AG04449 (cell line): Measurements from ENCODE around the gene PAQR5.

Source experiments
- CTCF ChIA-PET: fragments of 350-600 bp; formaldehyde crosslinking; extraction: SDS; loops from one replicate; lab custom pipeline; 2021; ENCODE audit warnings: antibody characterized with exemption; lab: Yijun Ruan, JAX
- POLR2A ChIA-PET: fragments of 400-600, 350-600 bp; formaldehyde crosslinking; extraction: SDS; loops from one replicate; lab custom pipeline; 2020; ENCODE audit warnings: antibody characterized with exemption, inconsistent platforms; lab: Yijun Ruan, JAX
- DNase-seq: peaks from one replicate; pipeline ENCODE4 v3.0.0-alpha.2; 2010; ENCODE audit warnings: low read depth, low spot score
- H3K4me3 ChIP-seq: 2 replicates; pipeline ENCODE4 v1.5.1; 2011; ENCODE audit warnings: low read depth, mild to moderate bottlenecking, control low read depth, low read length
- TF ChIP-seq, protein P1 (sequence below): IDR thresholded peaks from one replicate; pipeline ENCODE4 v1.5.1; 2011; ENCODE audit warnings: mild to moderate bottlenecking, moderate library complexity, low read length, control low read depth, inconsistent platforms; ENCODE audit not compliant: insufficient read depth; ENCODE audit errors: missing control alignments

PAQR5 gene

DNA sequence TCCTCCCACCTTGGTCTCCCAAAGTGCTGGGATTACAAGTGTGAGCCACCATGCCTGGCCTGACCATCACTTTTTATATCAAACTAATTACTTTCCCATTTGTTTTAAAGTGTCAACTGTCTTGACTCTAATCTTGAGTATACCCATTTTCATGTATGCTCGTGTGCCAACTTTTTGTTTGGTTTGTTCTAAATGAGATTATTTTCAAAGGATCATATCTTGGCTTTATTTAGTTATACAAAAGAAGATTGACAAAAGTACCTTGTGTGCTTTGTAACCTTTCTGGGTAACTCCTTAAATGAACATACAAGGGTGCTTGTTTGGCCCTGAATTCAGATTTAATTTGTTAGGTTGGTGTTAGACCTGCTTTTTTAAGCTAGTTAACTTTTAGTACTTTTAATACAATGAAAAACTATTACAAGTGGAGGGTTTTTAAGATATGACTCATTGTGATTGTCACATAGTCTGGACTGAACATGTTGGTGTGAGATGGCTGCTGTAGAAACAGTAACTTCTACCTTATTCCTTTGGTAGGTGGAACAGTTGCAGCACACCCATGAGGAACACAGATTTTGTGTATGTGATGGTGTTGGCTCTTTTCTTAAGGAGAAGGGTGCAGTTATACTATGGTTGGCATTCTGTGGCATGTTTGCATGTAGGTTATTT, 126.2 kb downstream of the PAQR5 start:
- no peak for DNase-seq
- ChIA-PET POLR2A (interaction anchor here (0.9 to 1.1 kb wide), 2 partner anchors 11 to 27 kb away, joined by 4 to 5 read pairs; partner anchors contain the start of gene KIF23), CTCF (interaction anchor here (1.3 to 1.6 kb wide), 3 partner anchors 8 to 40 kb away, joined by 4 to 7 read pairs (median 4); no protein-coding TSS in a partner anchor)
- H3K4me3 ChIP-seq = no peak overlapping the region
- TF ChIP-seq, protein P1, sequence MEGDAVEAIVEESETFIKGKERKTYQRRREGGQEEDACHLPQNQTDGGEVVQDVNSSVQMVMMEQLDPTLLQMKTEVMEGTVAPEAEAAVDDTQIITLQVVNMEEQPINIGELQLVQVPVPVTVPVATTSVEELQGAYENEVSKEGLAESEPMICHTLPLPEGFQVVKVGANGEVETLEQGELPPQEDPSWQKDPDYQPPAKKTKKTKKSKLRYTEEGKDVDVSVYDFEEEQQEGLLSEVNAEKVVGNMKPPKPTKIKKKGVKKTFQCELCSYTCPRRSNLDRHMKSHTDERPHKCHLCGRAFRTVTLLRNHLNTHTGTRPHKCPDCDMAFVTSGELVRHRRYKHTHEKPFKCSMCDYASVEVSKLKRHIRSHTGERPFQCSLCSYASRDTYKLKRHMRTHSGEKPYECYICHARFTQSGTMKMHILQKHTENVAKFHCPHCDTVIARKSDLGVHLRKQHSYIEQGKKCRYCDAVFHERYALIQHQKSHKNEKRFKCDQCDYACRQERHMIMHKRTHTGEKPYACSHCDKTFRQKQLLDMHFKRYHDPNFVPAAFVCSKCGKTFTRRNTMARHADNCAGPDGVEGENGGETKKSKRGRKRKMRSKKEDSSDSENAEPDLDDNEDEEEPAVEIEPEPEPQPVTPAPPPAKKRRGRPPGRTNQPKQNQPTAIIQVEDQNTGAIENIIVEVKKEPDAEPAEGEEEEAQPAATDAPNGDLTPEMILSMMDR = no peak

DNA sequence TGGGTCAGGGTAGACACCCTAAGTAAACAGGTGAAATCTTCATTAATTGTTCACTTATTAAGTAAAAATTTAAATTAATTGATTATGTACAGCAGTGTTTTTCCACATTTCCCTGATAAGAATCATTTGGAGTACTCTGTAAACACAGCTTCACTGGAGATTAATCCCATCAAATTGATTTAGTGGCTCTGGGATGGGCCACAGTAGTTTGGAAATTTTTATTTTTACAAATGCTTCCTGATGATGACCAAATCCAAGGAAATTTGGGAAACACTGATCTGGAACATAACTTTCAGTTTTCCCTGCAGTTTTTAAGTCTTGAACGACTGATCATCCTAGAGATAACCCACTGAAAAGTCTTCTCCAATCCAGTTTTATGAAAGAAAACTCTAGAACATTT, 135.1 kb downstream of the PAQR5 start:
- ChIA-PET POLR2A (interaction anchor here (2.5 kb wide), 1 partner anchor 19 kb away, joined by 7 read pairs; the partner anchor contains the start of gene RPLP1), CTCF (interaction anchor here (1.2 kb wide), 1 partner anchor 10 kb away, joined by 4 read pairs; no protein-coding TSS in a partner anchor)
- TF ChIP-seq, protein P1 = no peak
- no peak for DNase-seq
- no peak overlapping the region for H3K4me3 ChIP-seq

DNA sequence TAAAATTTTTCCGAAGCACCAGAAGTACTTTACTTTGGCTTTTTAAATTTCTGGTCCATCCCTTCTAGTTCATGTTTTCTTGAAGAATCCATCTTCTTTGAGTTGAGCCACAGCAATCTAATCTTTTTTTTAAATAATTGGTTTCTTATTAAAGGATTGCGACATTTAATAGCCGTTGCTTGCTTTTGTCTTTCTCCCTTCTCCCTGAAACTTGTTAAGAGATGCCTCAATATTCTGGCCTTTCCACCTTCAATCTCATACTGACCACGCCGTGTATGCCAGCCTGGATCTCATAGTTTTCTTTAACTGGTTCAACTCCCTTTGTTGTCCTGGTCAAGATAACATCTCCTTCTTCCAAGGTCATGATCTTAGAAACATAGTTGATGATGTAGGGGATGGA, 135.5 kb downstream of the PAQR5 start:
- ChIA-PET CTCF (no interaction called here), POLR2A (no interaction called here)
- no peak overlapping the region for H3K4me3 ChIP-seq
- TF ChIP-seq, protein P1 = no peak
- DNase-seq = no peak

DNA sequence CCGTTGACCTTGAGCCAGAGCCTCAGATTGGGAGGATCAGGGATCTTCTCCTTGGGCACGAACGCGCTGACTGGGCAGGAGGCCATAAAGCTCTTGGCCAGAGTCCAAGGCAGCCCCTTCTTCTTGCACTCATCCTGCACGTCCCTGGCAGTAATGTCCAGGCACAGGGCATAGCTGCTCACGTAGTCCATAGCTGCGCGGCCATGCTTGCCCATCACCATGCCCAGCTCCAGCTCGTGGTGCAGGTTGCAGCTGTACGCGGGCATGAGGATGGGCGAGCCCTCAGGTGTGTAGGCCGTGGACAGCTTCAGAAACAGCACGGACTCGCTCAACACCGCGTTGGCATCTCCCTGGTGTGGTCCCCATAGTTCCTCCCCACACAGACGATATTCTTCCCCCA, 136.0 kb downstream of the PAQR5 start:
- POLR2A ChIA-PET = no interaction called here
- CTCF ChIA-PET = no interaction called here

DNA sequence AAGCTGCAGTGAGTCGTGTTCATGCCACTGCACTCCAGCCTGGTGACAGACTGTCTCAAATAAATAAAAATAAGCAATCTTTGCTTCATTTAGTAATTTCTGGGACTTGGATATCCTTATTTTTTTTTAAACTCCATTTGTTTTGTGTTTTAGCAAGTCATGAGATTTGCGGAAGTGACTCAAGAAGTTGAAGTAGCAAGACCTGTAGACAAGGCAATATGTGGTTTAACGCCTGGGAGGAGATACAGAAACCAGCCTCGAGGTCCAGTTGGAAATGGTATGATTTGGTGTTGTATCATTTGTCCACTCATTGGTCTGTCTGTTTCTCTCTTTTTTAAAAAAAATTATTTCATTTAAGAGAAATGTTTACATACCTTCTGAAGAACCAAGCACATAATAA, 137.3 kb downstream of the PAQR5 start:
- no peak for DNase-seq
- TF ChIP-seq, protein P1 = no peak
- CTCF ChIA-PET = interaction anchor here (1.3 to 1.4 kb wide), 2 partner anchors 11 to 19 kb away, joined by 5 to 6 read pairs; no protein-coding TSS in a partner anchor
- POLR2A ChIA-PET = no interaction called here
- H3K4me3 ChIP-seq = no peak overlapping the region

More for the DNA sequence above, 136.0 kb downstream of the PAQR5 start:
- no peak for DNase-seq
- no peak overlapping the region for H3K4me3 ChIP-seq
- TF ChIP-seq, protein P1 = no peak

DNA sequence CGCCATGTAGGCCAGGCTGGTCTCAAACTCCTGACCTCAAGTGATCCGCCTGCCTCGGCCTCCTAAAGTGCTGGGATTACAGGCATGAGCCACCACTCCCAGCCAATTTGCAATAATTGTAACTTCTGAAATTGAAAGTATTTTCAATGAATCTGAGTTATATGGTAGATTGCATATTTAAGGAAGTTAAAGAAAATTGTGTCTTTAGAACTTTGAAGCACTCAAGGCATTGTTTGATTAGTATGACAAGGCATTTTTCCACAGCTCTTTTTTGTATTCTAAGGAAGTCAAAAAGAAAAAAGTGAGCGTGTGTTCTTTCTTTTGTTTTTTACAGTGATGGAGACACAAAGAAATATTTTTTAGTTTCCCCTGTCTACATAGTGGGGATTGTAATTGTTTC, 138.2 kb downstream of the PAQR5 start:
- CTCF ChIA-PET = interaction anchor here (1.3 to 1.4 kb wide), 2 partner anchors 10 to 20 kb away, joined by 5 to 6 read pairs; no protein-coding TSS in a partner anchor
- POLR2A ChIA-PET = no interaction called here
- DNase-seq = no peak
- TF ChIP-seq, protein P1 = no peak
- no peak overlapping the region for H3K4me3 ChIP-seq
